PC-3 (cell line): ENCODE measurements around the gene KDM5A. TPM values are rescaled to one million over a fixed set of nuclear protein-coding genes. Genes with fewer than 3 reads are reported as not detected.

Source experiments
- ATAC-seq: fragments of 200-7000 bp; cut with Tn5 transposase; 2 replicates; pipeline ENCODE4 v1.9.1; 2020; ENCODE audit warnings: mild to moderate bottlenecking, moderate library complexity
- BruUV-seq: library from RNA; stranded (reverse); fragments of 400-500 nt; replicated peaks from 2 replicates; lab custom pipeline; 2021; lab: Mats Ljungman, UMichigan
- CTCF ChIA-PET: fragments of 300-600 bp; sonication (Branson Sonifier 250); formaldehyde crosslinking; loops from one replicate; lab custom pipeline; 2022; ENCODE audit warnings: antibody characterized with exemption; lab: Charles Lee
- POLR2A ChIA-PET: fragments of 300-600 bp; sonication (Branson Sonifier 250); formaldehyde crosslinking; loops from one replicate; lab custom pipeline; 2022; ENCODE audit warnings: antibody characterized with exemption; ENCODE audit not compliant: unreplicated experiment; lab: Charles Lee
- DNase-seq: peaks from one replicate; pipeline ENCODE4 v3.0.0-alpha.2; 2015
- H2AFZ ChIP-seq: fragments of 300-600 bp; sonication (generic); 2 replicates; pipeline ENCODE4 v1.6.0; 2016; ENCODE audit warnings: antibody characterized with exemption, low read length
- H3F3A ChIP-seq: fragments of 300-600 bp; sonication (generic); one replicate; pipeline ENCODE4 v1.6.0; 2017; ENCODE audit warnings: antibody characterized with exemption, low read length, control low read depth, mild to moderate bottlenecking; ENCODE audit not compliant: unreplicated experiment
- H3K27ac ChIP-seq: fragments of 300-600 bp; sonication (generic); 2 replicates; pipeline ENCODE4 v1.5.1; 2016; ENCODE audit warnings: mild to moderate bottlenecking, low read length
- H3K27me3 ChIP-seq: fragments of 300-600 bp; sonication (generic); 2 replicates; pipeline ENCODE4 v1.6.1; 2016; ENCODE audit warnings: low read length, mixed read lengths
- H3K36me3 ChIP-seq: fragments of 300-600 bp; sonication (generic); 2 replicates; pipeline ENCODE4 v1.6.1; 2016; ENCODE audit warnings: low read depth, mixed run types, low read length, mixed read lengths
- H3K4me1 ChIP-seq: fragments of 300-600 bp; sonication (generic); 2 replicates; pipeline ENCODE4 v1.5.1; 2016; ENCODE audit warnings: low read length; ENCODE audit not compliant: insufficient read depth
- H3K4me2 ChIP-seq: fragments of 300-600 bp; sonication (generic); 2 replicates; pipeline ENCODE4 v1.6.0; 2016; ENCODE audit warnings: low read length
- H3K4me3 ChIP-seq: fragments of 300-600 bp; sonication (generic); 2 replicates; pipeline ENCODE4 v1.5.1; 2016; ENCODE audit warnings: mild to moderate bottlenecking, low read length, mixed read lengths
- H3K79me2 ChIP-seq: fragments of 300-600 bp; sonication (generic); 2 replicates; pipeline ENCODE4 v1.6.1; 2017; ENCODE audit warnings: low read length, mixed read lengths
- H3K9ac ChIP-seq: fragments of 300-600 bp; sonication (generic); 2 replicates; pipeline ENCODE4 v1.6.0; 2016; ENCODE audit warnings: mild to moderate bottlenecking, low read length
- H3K9me2 ChIP-seq: fragments of 300-600 bp; sonication (generic); replicated peaks from 2 replicates; pipeline ENCODE4 v1.6.1; 2016; ENCODE audit warnings: mixed run types, low read length, mixed read lengths
- H3K9me3 ChIP-seq: fragments of 300-600 bp; sonication (generic); 2 replicates; pipeline ENCODE4 v1.6.1; 2016; ENCODE audit warnings: low read length, mixed read lengths
- H4K20me1 ChIP-seq: fragments of 300-600 bp; sonication (generic); 2 replicates; pipeline ENCODE4 v1.6.1; 2016; ENCODE audit warnings: low read length, mixed read lengths
- CTCF ChIP-seq: fragments of 300-600 bp; sonication (generic); conservative IDR thresholded peaks from 2 replicates; pipeline ENCODE4 v1.5.1; 2017; ENCODE audit warnings: antibody characterized with exemption, low read depth, mild to moderate bottlenecking, low read length
- EZH2 ChIP-seq: fragments of 300-600 bp; sonication (generic); IDR thresholded peaks from one replicate; pipeline ENCODE4 v1.6.1; 2017; ENCODE audit warnings: antibody characterized with exemption, mild to moderate bottlenecking, low read length; ENCODE audit not compliant: unreplicated experiment
- EZH2phosphoT487 ChIP-seq: fragments of 300-600 bp; sonication (generic); IDR thresholded peaks from 2 replicates; pipeline ENCODE4 v1.6.1; 2018; ENCODE audit warnings: mild to moderate bottlenecking, antibody characterized with exemption, low read length, borderline replicate concordance
- intact Hi-C: fragments of 100-400 bp; cut with micrococcal nuclease; formaldehyde crosslinking; loops from 2 replicates; pipeline ENCODE4 v1.9.0; 2023
- total RNA-seq: library from RNA; depleted of rRNA; stranded (reverse); fragments of >200 nt; gene quantifications from 2 replicates; pipeline ENCODE4 v1.2.3, GENCODE V29; 2014

Gene KDM5A
- total RNA-seq, 1 experiment from 2014 or later, result 27.8 TPM

- TF ChIP-seq CTCF, result no peak
- no peak for TF ChIP-seq EZH2
- TF ChIP-seq EZH2phosphoT487, result no peak
- CTCF ChIA-PET, result no interaction called here
- no peaks in the 10 kb centered on the region for H3K9me3 ChIP-seq
- H3K4me3 ChIP-seq, result no peak overlapping the region
- H3K9me2 ChIP-seq, result no peaks in the 10 kb centered on the region
- no peaks in the 10 kb centered on the region for H4K20me1 ChIP-seq
- intact Hi-C loops, result no loop called here
- DNase-seq (no peak), ATAC-seq (no peak)
- H3F3A ChIP-seq, result no peaks in the 10 kb centered on the region
- H3K4me2 ChIP-seq, result no peak overlapping the region
- H3K4me1 ChIP-seq, result no peaks in the 10 kb centered on the region
- no peak overlapping the region for H3K9ac ChIP-seq
- no TSS peak for BruUV-seq
- H2AFZ ChIP-seq, result no peak overlapping the region
- no peak overlapping the region for H3K27ac ChIP-seq
- H3K27me3 ChIP-seq, result peaks cover 12% of the 10 kb centered on the region; the same call in 1 of the 2 replicates
- POLR2A ChIA-PET, result no interaction called here
- no peaks in the 10 kb centered on the region for H3K79me2 ChIP-seq
- no peaks in the 10 kb centered on the region for H3K36me3 ChIP-seq
These were observed 145.7 kb downstream of the KDM5A start for GRCh38 chr12:243381-243780.

DNA sequence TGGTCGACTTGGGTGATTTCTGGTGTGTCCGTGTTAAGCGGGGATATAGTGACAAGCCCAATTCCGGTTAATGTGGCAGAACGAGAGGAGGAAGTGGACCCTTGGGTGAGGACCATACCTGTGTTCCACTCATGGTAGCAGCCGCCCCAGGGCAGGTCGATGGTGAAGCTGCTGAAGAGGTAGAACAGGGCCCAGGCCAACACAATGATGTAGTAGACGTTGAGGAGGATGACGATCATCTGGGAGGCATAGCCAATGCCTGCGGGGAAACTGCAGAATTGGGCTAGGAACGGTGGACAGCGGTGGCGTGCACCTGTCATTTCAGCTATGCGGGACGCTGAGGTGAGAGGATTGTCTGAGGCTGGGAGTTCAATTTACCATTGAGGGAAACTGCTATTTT is 146.6 kb downstream of the KDM5A start:
- intact Hi-C loops, result no loop called here
- POLR2A ChIA-PET, result no interaction called here
- Histone ChIP-seq H3K4me1 (no peaks in the 10 kb centered on the region), H2AFZ (no peak overlapping the region), H3K4me3 (no peak overlapping the region), H3K4me2 (no peak overlapping the region), H3K79me2 (no peaks in the 10 kb centered on the region), H3K9me3 (no peaks in the 10 kb centered on the region), H3K9ac (no peak overlapping the region), H4K20me1 (no peaks in the 10 kb centered on the region), H3K9me2 (no peaks in the 10 kb centered on the region), H3K27ac (no peak overlapping the region), H3K36me3 (no peaks in the 10 kb centered on the region), H3F3A (no peaks in the 10 kb centered on the region), H3K27me3 (peaks cover 12% of the 10 kb centered on the region; the same call in 1 of the 2 replicates)
- BruUV-seq, result no TSS peak
- ATAC-seq (no peak), DNase-seq (no peak)
- CTCF ChIA-PET, result no interaction called here
- TF ChIP-seq EZH2phosphoT487, result no peak
- no peak for TF ChIP-seq CTCF
- no peak for TF ChIP-seq EZH2

GRCh38 chr12:241266-241665 is 147.9 kb downstream of the KDM5A start:
- intact Hi-C loops, result no loop called here
- Histone ChIP-seq H3K36me3 (no peaks in the 10 kb centered on the region), H3K27ac (no peak overlapping the region), H2AFZ (no peak overlapping the region), H3K79me2 (no peaks in the 10 kb centered on the region), H3K9me2 (no peaks in the 10 kb centered on the region), H3K9me3 (no peaks in the 10 kb centered on the region), H3K9ac (no peak overlapping the region), H3F3A (no peaks in the 10 kb centered on the region), H4K20me1 (no peaks in the 10 kb centered on the region), H3K4me1 (no peaks in the 10 kb centered on the region), H3K27me3 (peaks cover 12% of the 10 kb centered on the region; the same call in 1 of the 2 replicates), H3K4me2 (no peak overlapping the region), H3K4me3 (no peak overlapping the region)
- TF ChIP-seq CTCF (no peak), EZH2phosphoT487 (no peak), EZH2 (no peak)
- ChIA-PET POLR2A (no interaction called here), CTCF (no interaction called here)
- DNase-seq (no peak), ATAC-seq (no peak)
- BruUV-seq, result no TSS peak
